Heart left ventricle (tissue), 16 donors: Measurements from ENCODE around the gene MAML3. TPM values are rescaled to one million over a fixed set of nuclear protein-coding genes. Genes with fewer than 3 reads are reported as not detected.
A peak's percentile ranks its signal among the peaks of the same experiment; 100 is the strongest.

Experiments used
- ATAC-seq, 4 donors: fragments of 200-7000 bp; cut with Tn5 transposase; one replicate each; pipeline ENCODE4 v1.9.1; 2020 to 2022; ENCODE audit warnings: moderate library complexity in 4 of 4, mild to moderate bottlenecking in 3 of 4, moderate number of reproducible peaks in 1 of 4
- DNase-seq, 5 donors: peaks; one replicate each; pipeline ENCODE4 v3.0.0-alpha.2; 2020
- H3K27ac ChIP-seq, 12 donors: fragments of 200-600 bp; sonication (generic) in 4 of 12; one replicate each; pipeline versions ENCODE4 v1.5.0 to v1.8.0; 2016 to 2022; ENCODE audit warnings: mild to moderate bottlenecking in 2 of 12
- H3K27me3 ChIP-seq, 9 donors: fragments of 200-600 bp; sonication (generic) in 2 of 9; one replicate each; pipeline versions ENCODE4 v1.5.1 to v1.8.0; 2016 to 2022; ENCODE audit warnings: mild to moderate bottlenecking in 3 of 9
- H3K36me3 ChIP-seq, 9 donors: fragments of 200-600 bp; sonication (generic) in 2 of 9; one replicate each; pipeline versions ENCODE4 v1.5.0 to v1.8.0; 2018 to 2022; ENCODE audit warnings: mild to moderate bottlenecking in 2 of 9
- H3K4me1 ChIP-seq, 12 donors: fragments of 200-600 bp; sonication (generic) in 4 of 12; one replicate each; pipeline versions ENCODE4 v1.5.0 to v1.8.0; 2016 to 2022; ENCODE audit warnings: mild to moderate bottlenecking in 3 of 12
- H3K4me3 ChIP-seq, 12 donors: fragments of 200-600 bp; sonication (generic) in 4 of 12; one replicate each; pipeline versions ENCODE4 v1.5.0 to v1.8.0; 2017 to 2022; ENCODE audit warnings: mild to moderate bottlenecking in 9 of 12, moderate library complexity in 4 of 12
- H3K9me3 ChIP-seq, 12 donors: fragments of 200-600 bp; sonication (generic) in 4 of 12; one replicate each; pipeline versions ENCODE4 v1.5.0 to v1.8.0; 2016 to 2022; ENCODE audit warnings: mild to moderate bottlenecking in 1 of 12
- POLR2A ChIP-seq, 2 donors: fragments of 450-650 bp; IDR thresholded peaks; one replicate each; pipeline ENCODE4 v1.6.1; 2017; ENCODE audit warnings: antibody characterized with exemption in 2 of 2, mild to moderate bottlenecking in 2 of 2, moderate library complexity in 2 of 2
- WGBS, 4 donors: extraction: QIAGEN DNeasy Blood & Tissue Kit in 2 of 4; methylation state at CpG; one replicate each; pipeline versions ENCODE4 v1.1.5 to v1.1.7; 2013 to 2018; 5-methylcytosine and 5-hydroxymethylcytosine counted together
- intact Hi-C, 10 donors: fragments of 100-400 bp; cut with DNase I; formaldehyde crosslinking; loops; one replicate each; pipeline versions ENCODE4 v1.11.1 to v1.14.2; 2022
- polyA plus RNA-seq, 2 donors: library from polyadenylated mRNA; stranded (reverse); fragments of 200-250 nt; gene quantifications; one replicate each; pipeline ENCODE4 v1.2.3, GENCODE V29; 2013
- total RNA-seq, 9 donors: library from RNA; depleted of rRNA in 2 of 9; stranded (reverse); fragments of >200 nt in 2 of 9; fragmentation: NEBNext Ultra II Directional in 3 of 9; extraction: Animal tissue kit (Norgen Biotek cat#: 25700) in 3 of 9; gene quantifications; one replicate each; pipeline versions ENCODE4 v1.1.0 to v1.2.4, GENCODE V29; 2016 to 2023
- TF ChIP-seq, protein P1 (sequence below), 12 donors: fragments of 200-600 bp; sonication (generic) in 4 of 12; IDR thresholded peaks; one replicate each; pipeline versions ENCODE4 v1.5.0 to v1.8.0; 2018 to 2022; ENCODE audit warnings: antibody characterized with exemption in 12 of 12, mild to moderate bottlenecking in 5 of 12
- donor health status: ischemic (EF 13 %, LVEDD 7.1; RV severe dilation, severe dysfunction).
- donor health status: healthy with polysubstance abuse.
- donor health status: DM: no; HTN: yes; CAD: no.
- donor health status: DM: no; HTN: no; CAD: no.
- donor health status: ischemic (EF 25% LVEDD 6.9; RV normal size, moderate dysfunction).
- donor health status: ischemic (EF 25% LVEDD 5.7; RV mildly dilated, moderate dysfunction).
- donor health status: healthy.
- donor health status: DM: yes; HTN: yes; CAD: no.
- donor health status: ischemic (EF 35%, LVEDD 5.7; RV mildly dilated, moderate dysfunction).
- donor health status: nonischemic (EF 11% LVEDD 7.7; RV severe dilation, severe dysfunction).
- donor health status: DM: yes; HTN: yes; CAD: no.
- donor health status: PGD.
- donor health status: ischemic (EF 29% LVEDD 5.4; RV normal size, mild dysfunction).
- donor health status: nonischemic (EF 23%, LVEDD 6.1; RV moderate dilation, normal function).

MAML3 gene
- total and polyA plus RNA-seq, 11 donors: 0.76 to 5.9 (median 2.4) TPM

DNA sequence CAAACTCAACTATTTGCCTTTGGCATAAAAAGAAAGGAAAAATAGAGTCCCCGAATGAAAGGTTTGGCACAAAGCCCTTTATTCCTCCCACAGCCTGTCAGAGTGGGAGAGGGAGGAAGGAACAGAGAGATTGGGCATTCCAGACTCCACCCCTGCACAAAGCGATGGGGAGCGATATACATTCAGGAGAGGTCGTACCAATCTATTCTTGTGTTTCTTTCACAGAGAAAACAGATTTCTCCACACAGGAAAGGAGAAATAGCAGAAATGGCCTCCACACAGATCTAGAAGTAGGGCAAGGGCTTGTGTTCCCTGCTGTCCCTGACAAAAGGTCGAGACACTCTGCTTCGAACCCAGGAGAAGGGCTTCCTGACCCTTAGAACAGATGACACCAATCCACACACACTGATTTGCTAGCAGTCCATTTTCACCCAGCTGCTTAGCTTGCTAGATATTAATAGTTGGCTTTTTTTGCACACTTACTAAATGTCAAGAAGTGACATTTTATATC is 197.4 kb downstream of the MAML3 start:
- no peaks in the 10 kb centered on the region for H3K9me3 ChIP-seq
- no peaks in the 10 kb centered on the region for H3K27me3 ChIP-seq
- DNase-seq (no peak), ATAC-seq (peak in 3 of 4 donors; percentile 53 to 76 (median 76))
- H3K36me3 ChIP-seq: no peaks in the 10 kb centered on the region
- intact Hi-C loops: no loop called here
- WGBS, 4 donors: 39 to 59% (median 43%) methylated on average over 6 of the region's 6 CpGs
- H3K4me1 ChIP-seq: peaks cover 0 to 25% (median 11%) of the 10 kb centered on the region in 12 donors
- H3K4me3 ChIP-seq: peak overlapping the region in 8 of 12 donors; percentile 0 to 34 (median 5)
- no peak for TF ChIP-seq POLR2A (IDR thresholded peaks at IDR 0.05)
- TF ChIP-seq, protein P1, sequence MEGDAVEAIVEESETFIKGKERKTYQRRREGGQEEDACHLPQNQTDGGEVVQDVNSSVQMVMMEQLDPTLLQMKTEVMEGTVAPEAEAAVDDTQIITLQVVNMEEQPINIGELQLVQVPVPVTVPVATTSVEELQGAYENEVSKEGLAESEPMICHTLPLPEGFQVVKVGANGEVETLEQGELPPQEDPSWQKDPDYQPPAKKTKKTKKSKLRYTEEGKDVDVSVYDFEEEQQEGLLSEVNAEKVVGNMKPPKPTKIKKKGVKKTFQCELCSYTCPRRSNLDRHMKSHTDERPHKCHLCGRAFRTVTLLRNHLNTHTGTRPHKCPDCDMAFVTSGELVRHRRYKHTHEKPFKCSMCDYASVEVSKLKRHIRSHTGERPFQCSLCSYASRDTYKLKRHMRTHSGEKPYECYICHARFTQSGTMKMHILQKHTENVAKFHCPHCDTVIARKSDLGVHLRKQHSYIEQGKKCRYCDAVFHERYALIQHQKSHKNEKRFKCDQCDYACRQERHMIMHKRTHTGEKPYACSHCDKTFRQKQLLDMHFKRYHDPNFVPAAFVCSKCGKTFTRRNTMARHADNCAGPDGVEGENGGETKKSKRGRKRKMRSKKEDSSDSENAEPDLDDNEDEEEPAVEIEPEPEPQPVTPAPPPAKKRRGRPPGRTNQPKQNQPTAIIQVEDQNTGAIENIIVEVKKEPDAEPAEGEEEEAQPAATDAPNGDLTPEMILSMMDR (IDR thresholded peaks at IDR 0.05): no peak
- H3K27ac ChIP-seq: peak overlapping the region in 4 of 12 donors; percentile 1 to 31 (median 18)

DNA sequence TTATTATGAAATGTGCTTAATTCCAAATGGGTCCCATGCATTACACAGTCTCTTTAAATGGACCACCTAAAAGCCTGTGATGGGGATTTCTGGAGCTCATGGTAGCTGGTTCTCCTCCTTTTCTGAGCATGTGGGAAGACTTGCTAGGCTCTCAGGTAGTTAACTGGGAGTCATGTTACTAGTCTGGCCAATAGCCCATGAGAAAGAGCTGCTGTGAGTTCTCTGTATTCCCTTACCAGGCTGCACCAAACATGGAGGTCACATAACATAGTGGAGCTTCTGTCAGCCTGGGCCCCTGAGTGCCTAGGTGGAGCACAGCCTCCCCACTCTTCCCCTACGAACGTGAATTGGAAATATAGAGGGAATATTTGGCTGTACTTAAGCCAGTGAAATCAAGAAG is 198.4 kb downstream of the MAML3 start:
- Histone ChIP-seq H3K4me1 (peaks cover 0 to 27% (median 9%) of the 10 kb centered on the region in 12 donors), H3K36me3 (no peaks in the 10 kb centered on the region), H3K27me3 (no peaks in the 10 kb centered on the region), H3K27ac (no peak overlapping the region), H3K9me3 (no peaks in the 10 kb centered on the region), H3K4me3 (no peak overlapping the region)
- intact Hi-C loops: no loop called here
- TF ChIP-seq POLR2A (IDR thresholded peaks at IDR 0.05): no peak
- TF ChIP-seq, protein P1 (IDR thresholded peaks at IDR 0.05): no peak
- WGBS, 4 donors: 84 to 91% (median 87%) methylated on average over 2 of the region's 2 CpGs
- no peak for DNase-seq
- peak in 2 of 4 donors; percentile 20 to 22 for ATAC-seq

DNA sequence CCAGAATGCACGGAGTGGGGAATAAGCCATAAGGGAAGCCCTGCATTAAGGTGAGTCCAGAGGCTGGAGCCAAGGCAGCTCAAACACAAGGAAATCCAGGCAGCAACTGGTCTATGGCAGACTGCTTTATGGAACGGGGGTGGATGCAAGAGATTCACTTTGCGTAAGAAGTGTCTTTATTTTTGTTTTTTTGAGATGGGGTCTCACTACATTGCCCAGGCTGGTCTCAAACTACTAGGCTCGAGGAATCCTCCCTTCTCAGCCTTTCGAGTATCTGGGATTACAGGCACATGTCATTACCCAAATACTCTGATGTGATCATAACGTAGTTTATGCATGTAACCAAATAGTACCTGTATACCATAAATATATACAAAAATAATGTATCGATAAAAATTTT is 199.5 kb downstream of the MAML3 start:
- Histone ChIP-seq H3K4me3 (no peak overlapping the region), H3K27ac (no peak overlapping the region), H3K27me3 (no peaks in the 10 kb centered on the region), H3K36me3 (no peaks in the 10 kb centered on the region), H3K4me1 (peaks cover 0 to 35% (median 9%) of the 10 kb centered on the region in 12 donors), H3K9me3 (no peaks in the 10 kb centered on the region)
- intact Hi-C loops: no loop called here
- no peak for ATAC-seq
- 97 to 99% (median 98%) methylated on average over 7 of the region's 7 CpGs for WGBS, 4 donors
- no peak for DNase-seq
- TF ChIP-seq, protein P1 (IDR thresholded peaks at IDR 0.05): no peak
- no peak for TF ChIP-seq POLR2A (IDR thresholded peaks at IDR 0.05)

DNA sequence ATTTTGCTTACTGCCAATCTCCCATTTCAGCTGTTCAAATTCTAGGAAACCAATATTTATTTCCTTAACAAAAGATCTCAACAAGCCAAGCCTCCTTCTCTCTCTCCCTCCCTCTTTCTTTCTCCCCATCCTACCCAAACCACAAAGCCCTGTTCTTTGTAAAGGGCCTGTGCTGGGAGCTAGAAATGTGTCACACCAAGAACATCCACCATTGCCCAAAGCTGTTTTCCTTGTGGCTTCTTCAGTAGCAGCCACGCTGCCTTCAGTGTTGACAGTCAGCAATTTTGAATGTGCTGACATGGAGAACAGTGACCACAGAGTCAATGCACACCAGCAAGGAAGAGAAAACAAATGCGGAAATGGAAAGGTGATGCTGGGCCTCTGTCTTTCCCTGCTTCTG is 203.0 kb downstream of the MAML3 start:
- no peaks in the 10 kb centered on the region for H3K36me3 ChIP-seq
- TF ChIP-seq, protein P1 (IDR thresholded peaks at IDR 0.05): no peak
- TF ChIP-seq POLR2A (IDR thresholded peaks at IDR 0.05): no peak
- peak in 1 of 4 donors; percentile 49 for ATAC-seq
- intact Hi-C loops: no loop called here
- peaks cover 0 to 37% (median 10%) of the 10 kb centered on the region in 12 donors for H3K4me1 ChIP-seq
- no peaks in the 10 kb centered on the region for H3K9me3 ChIP-seq
- peak overlapping the region in 1 of 12 donors; percentile 70 for H3K27ac ChIP-seq
- WGBS, 4 donors: 88 to 100% (median 93%) methylated on average over 2 of the region's 2 CpGs
- H3K4me3 ChIP-seq: no peak overlapping the region
- DNase-seq: no peak
- H3K27me3 ChIP-seq: no peaks in the 10 kb centered on the region
